GM12872 (cell line): ENCODE data around the gene ANKRD11.

ENCODE experiments used
- TF ChIP-seq, protein P1 (sequence below): IDR thresholded peaks from 3 replicates; pipeline ENCODE4 v1.5.1; 2011; ENCODE audit warnings: low read depth, mild to moderate bottlenecking, low read length, moderate library complexity; ENCODE audit not compliant: insufficient read depth

Gene ANKRD11

DNA sequence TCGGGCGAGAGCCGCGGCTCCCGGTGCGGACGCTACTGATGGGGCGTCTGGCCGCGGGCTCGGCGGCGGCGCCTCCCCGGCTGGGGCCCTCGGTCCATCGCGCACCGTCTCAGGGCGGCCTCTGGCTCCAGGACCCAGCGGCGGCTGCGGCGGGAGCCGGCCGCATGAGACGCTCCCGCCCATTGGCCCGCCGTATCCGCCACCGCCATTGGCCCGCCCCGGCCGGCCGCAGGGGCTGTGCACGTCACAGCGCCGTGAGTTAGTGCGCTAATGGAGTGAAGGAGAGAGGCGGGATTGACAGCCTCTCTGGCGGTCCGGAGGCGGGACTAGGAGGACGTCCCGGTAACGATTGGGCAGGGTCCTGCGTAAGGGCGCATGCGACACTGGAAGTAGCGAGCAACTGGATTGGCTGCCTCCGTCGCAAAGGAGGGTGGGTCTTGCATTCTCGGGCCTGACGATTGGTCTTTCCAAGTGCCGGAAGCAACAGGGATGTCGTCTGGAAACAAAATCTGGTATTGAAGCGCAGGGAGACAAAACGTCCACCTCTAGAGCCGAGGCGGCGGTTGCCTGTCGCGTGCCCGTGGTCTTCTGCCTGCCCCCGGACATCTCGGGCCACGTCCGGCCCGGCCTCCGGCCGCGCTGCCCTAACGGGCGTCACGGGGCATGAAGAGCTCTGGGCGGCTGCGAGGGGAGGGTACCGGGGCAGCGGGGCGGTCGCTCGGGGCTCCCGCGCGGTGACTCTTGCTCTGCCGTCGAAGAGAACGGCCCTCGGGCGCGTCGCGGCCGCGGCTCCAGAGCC is at the start of gene ANKRD11:
TSS of gene ANKRD11 (minus strand) at position 123 of the 799 bp plus-strand sequence. CDS start 173,542 bp downstream, outside the sequence.
- TF ChIP-seq, protein P1, sequence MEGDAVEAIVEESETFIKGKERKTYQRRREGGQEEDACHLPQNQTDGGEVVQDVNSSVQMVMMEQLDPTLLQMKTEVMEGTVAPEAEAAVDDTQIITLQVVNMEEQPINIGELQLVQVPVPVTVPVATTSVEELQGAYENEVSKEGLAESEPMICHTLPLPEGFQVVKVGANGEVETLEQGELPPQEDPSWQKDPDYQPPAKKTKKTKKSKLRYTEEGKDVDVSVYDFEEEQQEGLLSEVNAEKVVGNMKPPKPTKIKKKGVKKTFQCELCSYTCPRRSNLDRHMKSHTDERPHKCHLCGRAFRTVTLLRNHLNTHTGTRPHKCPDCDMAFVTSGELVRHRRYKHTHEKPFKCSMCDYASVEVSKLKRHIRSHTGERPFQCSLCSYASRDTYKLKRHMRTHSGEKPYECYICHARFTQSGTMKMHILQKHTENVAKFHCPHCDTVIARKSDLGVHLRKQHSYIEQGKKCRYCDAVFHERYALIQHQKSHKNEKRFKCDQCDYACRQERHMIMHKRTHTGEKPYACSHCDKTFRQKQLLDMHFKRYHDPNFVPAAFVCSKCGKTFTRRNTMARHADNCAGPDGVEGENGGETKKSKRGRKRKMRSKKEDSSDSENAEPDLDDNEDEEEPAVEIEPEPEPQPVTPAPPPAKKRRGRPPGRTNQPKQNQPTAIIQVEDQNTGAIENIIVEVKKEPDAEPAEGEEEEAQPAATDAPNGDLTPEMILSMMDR = no peak

DNA sequence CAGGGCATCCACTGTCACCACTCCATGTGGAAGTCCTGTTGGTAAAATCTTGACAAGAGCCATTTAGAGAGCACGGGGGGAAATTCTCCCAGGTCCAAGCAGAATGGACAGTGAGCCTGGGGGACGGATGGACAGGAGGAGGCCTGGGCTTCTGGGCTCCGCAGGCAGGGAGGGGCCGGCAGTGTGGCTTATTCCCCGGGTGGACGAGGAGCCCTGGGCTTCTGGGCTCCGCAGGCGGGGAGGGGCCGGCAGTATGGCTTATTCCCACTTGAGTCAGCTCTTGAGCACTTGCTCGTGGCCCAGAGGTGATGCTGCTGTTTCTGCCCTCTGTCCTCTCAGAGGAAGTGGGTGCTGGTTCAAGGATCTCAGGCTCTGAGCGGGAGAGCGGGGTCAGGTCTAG is 47.9 kb upstream of the ANKRD11 start:
- TF ChIP-seq, protein P1 = no peak

DNA sequence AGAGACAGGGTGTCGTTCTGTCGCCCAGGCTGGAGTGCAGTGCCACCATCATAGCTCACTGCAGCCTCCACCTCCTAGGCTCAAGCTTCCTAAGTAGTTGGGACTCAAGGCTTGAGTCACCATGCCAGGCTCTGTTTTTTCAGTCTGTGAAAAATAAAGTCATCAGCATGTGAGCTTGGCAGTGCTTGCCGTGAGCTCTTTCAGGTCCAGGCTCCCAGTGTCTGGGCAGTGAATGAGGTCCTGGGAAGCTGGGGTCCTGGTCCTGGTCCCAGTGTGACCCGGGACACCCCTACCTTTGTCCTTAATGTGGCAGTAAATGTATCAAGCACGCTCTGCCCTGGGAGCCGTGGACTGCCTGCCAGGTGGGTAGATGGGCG is 47.2 kb upstream of the ANKRD11 start:
- TF ChIP-seq, protein P1 = no peak

DNA sequence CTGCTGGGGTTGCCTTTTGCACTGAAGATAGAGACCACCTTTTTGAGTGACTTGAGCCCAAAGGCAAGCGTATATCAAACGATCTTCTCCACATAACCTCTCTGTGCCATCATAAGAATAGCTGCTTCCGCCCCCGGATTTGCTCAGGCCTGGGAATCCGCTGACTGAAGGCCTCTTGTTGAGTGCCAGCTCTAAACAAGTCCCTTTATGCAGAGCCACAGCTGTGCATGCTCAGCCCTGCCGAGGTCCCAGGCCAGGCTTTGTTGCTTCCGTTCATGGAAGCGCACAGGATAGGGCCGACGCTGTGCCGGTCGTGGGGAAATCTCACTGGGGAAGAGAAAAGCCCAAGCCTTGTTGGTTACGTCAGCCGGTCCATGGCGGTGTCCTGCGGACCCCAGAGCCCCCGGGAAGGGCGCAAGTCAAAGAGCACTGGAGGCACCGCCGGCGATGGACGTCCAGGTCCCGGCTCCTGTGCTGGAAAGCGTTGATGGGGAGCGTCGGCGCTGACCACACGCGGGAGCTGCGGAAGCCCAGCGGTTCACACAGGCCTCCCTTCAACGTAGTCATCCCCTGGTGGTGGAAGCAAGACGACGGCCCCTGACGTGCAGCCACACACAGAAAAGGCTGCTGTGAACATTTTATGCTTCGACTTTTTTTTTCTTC is 46.7 kb upstream of the ANKRD11 start:
- TF ChIP-seq, protein P1 = no peak

DNA sequence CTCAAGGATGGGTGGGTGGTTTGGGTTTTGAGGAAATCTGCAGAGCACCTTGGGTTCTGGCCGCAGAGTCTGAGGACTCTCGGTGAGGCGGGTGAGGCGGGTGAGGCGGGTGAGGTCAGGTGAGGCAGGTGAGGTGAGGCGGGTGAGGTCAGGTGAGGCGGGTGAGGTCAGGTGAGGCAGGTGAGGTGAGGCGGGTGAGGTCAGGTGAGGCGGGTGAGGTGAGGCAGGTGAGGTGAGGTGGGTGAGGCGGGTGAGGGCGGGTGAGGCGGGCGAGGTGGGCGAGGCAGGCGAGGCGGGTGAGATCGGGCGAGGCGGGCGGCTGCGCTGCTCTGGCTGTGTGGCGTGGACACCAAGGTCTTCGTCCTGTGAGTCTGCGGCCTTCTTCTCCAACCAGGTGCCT is 46.0 kb upstream of the ANKRD11 start:
- TF ChIP-seq, protein P1 = no peak

DNA sequence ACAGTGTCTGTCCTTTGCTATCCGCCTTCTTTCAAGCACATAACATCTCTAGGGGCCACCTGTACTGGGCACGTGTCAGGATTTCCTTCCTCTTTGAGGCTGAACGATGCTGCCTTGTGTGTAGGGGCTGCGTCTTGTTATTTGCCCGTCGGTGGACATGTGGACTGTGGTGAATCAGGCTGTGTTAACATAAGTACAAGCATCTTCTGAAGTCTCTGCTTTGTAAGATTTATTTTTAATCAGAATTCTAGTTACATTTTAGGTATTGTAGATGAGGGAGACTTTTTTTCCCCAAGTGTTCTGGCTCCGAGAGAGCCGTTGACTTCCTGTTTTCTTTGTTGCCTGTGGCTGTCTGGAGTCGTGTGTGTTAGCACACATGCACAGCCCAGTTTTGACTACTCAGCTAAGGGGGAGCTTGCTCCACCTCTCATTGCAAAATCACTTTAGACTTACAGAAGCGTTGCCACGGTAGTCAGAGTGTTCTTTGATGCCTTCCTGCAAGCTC is 43.9 kb upstream of the ANKRD11 start:
- TF ChIP-seq, protein P1 = no peak

DNA sequence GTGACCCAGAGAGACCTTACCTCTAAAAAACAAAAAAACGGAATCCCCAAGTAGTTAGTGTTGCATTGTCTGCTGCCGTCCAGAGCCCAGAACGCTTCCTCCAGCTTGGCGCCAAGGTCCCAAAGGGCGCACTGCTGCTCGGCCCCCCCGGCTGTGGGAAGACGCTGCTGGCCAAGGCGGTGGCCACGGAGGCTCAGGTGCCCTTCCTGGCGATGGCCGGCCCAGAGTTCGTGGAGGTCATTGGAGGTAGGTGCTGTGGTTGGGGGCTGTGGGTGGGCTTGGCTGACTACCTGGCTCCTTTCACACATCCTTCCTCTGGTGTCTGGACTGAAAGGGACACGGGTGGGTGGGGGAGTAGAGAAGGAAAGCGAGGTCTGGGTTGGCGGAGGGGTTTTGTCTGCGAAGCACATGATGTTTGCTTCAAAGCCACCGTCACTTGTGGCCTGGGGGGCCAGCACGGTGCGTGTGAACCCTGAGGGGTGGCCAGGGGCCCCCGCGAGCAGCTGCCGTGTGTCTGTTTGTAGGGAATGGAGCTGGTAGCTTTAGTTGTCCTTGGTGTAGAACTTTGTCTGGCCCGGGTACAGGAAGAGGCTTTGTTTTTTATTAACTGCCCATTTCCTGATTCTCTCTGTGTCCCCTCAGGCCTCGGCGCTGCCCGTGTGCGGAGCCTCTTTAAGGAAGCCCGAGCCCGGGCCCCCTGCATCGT is 41.6 kb upstream of the ANKRD11 start:
- TF ChIP-seq, protein P1 = no peak
